HG03060 (cell line): ENCODE data around the gene TET1.
"Not testable (repeated sequence)": the region's sequence is repeated elsewhere in the genome, so short reads cannot be mapped to it uniquely, and the experiment has no call there.

Experiments used
- ATAC-seq: cut with Tn5 transposase; IDR thresholded peaks from one replicate; pipeline ENCODE4 v1.9.1; 2021; ENCODE audit warnings: low read depth, moderate number of reproducible peaks; ENCODE audit not compliant: unreplicated experiment

TET1 gene

DNA sequence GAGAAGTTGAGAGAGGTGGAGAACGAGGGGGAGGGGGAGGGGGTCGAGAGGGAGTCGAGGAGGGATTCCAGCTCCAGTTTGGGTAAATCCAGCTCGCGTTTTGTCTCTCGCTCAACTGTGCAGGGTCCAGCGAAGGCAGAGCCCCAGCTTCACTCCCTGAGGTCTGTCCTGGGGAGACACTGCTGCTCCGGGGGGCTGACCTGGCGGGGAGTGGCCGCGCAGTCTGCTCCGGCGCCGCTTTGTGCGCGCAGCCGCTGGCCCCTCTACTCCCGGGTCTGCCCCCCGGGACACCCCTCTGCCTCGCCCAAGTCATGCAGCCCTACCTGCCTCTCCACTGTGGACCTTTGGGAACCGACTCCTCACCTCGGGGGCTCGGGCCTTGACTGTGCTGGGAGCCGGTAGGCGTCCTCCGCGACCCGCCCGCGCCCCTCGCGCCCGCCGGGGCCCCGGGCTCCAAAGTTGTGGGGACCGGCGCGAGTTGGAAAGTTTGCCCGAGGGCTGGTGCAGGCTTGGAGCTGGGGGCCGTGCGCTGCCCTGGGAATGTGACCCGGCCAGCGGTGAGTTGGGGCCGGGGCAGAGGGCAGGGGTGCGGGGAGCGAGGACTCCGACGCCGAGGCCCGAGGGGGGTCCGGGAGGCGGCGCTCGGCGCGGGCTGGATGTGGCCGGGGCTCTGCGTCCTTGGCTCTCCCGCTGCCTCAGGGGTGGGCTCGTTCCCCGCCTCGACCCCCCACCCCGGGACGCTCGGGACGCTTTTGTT lies at the start of gene TET1:
Gene TET1 (plus strand): TSS at position 152 of the 757 bp plus-strand sequence. CDS start 12,002 bp downstream, outside the sequence.
- no peak for ATAC-seq

DNA sequence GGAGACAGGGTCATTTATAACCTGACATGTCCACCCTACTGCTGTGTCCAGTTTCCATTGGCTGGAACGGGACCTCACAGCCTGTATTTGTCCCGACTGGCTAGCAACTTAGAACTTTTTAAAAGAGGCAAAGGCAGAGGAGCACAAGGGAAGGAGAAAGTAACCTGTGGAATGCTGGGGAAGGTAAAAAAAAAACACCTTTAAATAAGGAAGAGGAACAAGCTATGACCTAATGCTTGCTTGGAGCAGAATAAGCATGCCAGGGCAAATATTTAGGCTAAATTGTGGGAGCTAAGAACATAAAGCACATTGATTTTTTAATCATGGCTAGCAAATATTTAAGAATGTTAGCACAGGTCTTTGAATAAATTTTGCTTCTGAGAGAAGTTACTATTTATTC lies 43.9 kb upstream of the TET1 start:
- not testable (repeated sequence) for ATAC-seq

DNA sequence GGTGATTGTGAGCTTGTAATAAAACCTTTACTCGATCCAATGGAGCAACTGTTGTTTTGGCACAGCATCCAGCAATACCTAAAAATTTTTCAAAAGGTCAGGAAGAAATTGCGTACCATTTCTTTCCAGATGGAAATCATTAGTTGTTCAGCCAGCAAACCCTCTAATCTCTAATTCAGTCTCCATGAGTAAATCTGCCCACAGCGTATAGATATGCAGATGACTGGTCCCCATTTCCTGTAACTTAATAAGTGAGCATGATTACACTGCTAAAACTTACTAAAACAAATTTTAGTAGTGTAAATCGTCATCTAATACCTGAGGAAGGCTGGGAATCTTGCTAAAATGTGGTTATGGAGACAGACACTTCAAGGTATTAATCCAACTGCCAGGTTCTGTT lies 43.4 kb upstream of the TET1 start:
- ATAC-seq, result no peak

DNA sequence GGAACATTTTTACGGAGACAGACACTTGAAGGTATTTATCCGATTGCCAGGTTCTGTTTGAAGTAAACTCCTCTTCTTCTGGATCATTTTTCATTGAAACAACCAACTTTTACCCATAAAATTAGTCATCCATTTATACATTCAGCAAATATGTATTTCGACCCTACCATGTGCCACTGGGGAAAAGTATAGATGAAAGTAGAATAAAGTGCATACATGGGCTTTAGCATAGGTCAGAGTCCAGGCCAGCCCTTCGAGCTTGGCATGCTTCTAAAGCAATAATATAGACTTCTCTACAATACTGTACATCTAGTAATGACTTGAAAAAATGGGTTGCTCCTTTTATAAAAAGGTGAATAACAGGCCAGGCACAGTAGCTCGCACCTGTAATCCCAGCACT lies 42.9 kb upstream of the TET1 start:
- no peak for ATAC-seq

DNA sequence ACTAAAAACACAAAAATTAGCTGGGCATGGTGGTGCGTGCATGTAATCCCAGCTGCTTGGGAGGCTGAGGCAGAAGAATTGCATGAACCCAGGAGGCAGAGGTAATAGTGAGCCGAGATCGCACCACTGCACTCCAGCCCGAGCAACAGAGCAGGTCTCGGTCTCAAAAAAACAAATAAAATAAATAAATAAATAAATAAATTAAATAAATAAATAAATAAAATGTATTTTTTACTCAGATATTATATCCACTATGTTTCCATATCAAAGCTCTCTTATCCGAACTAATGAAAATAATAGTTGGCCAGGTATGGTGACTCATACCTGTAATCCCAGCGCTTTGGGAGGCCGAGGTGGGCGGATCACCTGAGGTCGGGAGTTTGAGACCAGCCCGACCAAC lies 41.5 kb upstream of the TET1 start:
- not testable (repeated sequence) for ATAC-seq

DNA sequence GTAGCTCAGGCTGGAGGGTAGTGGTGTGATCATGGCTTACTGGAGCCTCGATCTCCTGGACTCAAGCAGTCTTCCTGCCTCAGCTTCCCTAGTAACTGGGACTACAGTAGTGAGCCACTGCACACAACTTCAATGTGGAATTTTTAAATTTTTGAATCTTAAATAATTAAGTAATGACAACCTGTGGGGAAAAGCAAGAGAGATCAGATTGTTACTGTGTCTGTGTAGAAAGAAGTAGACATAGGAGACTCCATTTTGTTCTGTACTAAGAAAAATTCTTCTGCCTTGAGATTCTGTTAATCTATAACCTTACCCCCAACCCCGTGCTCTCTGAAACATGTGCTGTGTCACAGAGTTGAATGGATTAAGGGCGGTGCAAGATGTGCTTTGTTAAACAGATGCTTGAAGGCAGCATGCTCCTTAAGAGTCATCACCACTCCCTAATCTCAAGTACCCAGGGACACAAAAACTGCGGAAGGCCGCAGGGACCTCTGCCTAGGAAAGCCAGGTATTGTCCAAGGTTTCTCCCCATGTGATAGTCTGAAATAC lies 34.6 kb upstream of the TET1 start:
- not testable (repeated sequence) for ATAC-seq

DNA sequence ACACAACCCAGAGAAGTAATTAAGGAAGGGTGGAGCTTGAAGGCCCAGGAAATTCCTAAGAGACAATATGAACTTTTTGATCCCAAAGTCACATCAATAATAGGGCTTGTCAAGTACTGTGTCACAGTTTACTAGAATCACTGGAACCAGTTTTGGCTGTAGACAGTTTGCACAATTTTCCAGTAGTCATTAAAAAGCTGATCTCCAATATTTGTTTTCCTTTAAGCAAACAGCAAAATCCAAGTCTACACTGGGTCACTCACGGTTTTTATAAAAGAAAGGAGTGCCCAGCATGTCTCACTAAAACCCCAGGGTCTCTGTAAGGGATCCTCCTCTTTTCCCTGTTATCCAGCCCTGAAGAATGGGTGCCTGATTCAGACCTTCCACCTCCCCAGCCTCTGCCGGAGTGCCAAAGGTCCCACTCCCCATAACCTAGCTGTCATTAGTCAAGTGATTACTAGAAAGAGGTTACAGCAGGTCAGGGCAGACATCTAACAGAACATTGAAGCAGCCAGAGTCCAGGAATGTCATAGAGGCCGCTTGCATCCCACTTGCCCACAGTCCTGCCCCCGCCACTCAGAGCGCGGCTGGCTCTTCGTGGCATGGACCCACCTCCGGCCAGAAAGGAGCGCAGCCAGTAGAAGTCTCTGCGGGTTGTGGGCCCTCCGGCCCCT lies 33.4 kb upstream of the TET1 start:
- peak; percentile 29 for ATAC-seq

DNA sequence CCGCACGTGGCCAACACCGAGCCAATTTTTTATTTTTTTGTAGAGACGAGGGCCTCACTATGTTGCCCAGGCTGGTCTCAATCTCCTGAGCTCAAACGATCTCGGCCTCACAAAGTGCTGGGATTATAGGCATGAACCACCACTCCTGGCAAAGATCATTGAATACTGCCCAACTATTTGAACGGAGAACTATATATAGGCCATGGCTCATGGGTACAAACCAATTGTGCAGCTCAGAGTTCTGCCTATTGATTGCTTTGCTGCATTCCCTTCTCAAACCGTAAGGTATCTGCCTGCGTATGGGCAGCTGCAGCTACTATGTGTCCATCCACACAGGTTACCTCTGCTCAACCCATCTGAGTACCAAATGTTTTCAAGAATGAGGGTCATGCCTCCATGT lies 23.2 kb upstream of the TET1 start:
- no peak for ATAC-seq

DNA sequence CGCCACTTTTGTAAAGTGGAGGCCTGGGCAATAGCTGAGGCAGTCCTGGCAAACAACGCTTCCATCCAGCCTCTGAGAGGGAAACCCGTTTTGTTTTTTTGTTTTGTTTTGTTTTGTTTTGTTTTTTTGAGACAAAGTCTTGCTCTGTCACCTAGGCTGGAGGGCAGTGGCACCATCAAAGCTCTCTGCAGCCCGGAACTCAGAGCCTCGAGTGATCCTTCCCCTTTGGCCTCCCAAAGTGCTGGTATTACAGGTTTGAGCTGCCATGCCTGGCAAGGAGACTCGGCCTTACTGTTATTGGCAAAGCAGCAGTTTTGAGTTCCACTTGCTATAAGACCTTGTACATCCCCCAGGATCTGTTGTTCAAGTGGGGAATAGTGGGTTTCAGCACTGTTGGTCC lies 22.3 kb upstream of the TET1 start:
- no peak for ATAC-seq

DNA sequence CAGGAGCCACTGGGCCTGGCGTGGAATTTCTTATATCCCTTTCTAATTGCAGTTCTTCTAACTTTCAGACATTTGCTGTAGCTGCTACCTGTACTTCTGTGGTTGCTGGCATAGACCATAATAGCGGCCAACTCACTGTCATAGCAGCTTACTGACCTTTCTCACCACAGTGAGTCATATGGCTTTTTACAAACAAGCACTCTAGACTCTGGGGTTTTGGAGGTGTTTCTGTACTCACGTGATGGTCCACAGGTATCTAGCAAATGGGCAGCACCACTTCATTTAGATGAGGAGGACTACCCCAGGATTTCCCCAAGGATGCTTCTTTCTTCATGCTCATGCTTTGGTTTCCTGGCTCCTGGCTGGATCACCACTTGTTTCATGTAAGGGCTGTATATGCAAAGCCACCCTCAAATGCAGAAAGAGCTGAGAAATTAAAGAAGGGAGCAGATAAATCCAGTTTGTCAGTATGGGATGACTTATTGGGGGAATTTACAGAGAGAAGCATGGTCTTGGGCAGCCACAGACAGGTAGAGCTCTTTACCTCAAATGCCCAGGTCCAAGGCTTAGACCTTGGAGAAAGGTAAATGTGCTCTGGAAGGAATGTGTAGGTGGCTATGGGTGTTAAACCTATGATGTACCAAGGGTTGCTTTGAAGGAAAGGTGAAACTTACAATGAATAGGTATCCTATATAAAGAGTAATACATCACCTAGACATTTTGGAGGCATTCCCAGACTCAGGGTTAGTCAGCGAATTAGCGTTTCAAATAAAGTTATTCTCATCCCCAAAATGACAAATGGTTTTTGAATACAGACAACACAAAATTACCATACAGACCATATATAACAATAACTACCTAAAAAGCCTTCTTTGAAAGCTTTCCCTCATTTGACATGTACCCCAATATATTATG lies 16.9 kb upstream of the TET1 start:
- no peak for ATAC-seq

DNA sequence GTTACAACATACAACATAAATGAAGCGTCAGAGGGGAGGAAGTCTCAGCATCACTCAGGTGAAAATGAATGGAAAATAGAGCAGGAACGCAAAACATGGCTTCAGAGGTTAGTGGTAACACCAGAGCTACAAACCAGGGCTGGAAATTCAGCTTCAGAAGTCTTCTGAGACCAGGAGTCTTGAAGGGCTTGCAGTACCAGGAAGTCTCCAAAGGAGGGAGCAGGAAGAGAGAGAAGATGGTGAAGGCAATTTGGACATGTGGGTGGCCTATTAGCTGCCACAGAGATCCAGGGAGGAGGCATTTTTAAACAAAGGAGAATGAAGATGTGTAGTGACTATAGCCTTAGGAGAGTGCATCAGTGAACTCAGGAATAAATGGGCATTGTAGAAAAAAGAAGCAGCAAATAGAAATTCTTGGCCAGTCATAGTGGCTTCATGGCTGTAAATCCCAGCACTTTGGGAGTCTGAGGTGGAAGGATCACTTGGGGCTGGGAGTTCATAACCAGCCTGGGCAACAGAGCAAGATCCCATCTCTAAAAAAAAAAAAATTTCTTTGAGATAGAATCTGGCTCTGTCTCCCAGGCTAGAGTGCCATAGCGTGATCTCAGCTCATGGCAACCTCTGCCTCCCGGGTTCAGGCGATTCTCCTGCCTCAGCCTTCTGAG lies 9.3 kb upstream of the TET1 start:
- ATAC-seq, result no peak

DNA sequence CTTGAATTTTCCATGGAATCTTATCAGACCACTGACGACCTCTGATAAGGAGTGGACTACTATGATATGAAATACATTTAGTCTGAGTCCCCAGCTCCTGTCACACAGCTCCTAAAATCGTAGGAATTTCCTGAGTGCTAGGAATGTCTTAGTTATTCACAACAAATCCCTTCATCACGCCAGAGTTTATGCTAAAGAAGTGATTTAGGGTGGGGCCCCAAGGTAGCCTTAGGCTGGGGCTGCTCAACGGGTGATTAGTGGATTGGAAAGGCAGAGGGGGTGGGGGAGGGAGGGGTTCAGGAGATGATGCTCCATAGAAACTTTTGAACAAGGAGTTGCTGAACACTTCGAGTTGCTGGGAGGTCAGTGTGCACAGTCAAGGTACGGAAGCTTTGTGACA lies 7.0 kb upstream of the TET1 start:
- ATAC-seq, result no peak

DNA sequence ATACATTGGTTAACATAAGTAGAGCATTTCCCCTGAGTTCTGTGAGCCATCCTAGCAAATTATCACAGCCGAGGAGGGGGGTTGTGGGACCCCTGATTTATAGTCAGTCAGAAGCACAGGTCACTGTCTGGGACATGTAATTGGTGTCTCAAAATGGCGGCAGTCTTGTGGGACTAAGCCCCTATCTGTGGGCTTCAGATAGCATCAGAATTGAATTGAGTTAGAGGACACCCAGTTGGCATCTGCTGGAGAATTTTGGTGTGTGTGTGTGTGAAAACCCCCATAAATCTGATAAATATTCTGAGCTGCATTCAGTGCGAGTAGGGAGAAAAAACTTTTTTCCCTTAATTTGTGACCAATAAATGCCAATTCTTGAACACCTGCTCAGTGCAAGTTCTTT lies 6.5 kb upstream of the TET1 start:
- no peak for ATAC-seq

DNA sequence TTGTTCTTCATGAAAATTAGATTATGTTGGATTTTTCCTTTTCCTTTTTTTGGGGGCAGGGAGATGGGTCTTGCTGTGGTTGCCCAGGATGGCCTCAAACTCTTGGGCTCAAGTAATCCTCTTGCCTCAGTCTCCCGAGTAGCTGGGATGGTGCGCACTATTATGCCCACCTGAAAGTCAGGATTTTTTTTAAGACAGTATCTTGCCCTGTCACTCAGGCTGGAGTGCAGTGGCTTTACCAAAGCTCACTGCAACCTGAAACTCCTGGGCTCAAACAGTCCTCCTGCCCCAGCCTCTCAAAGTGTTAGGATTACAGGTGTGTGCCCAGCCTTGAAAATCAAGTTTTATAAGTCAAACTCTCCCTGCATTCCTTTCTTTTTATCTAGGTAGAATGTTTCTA lies 1.7 kb upstream of the TET1 start:
- ATAC-seq, result no peak

DNA sequence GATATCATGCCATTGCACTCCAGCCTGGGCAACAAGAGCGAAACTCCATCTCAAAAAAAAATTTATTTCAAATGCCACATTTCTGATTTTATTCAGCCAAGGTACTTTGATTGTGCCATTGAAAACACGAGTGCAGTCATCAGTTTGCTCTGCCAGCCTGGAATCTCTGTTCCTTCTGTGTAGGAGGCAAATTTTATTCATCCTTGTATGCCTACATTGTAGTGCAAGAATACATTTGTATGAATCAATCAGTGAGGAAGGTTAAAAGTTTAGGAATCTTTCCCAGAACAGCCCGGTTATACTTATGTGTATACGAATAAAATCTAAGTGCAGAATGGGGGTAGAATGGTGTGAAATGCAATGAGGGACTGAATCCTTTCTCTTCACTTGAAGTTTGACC lies 886 bp upstream of the TET1 start:
- ATAC-seq, result no peak

DNA sequence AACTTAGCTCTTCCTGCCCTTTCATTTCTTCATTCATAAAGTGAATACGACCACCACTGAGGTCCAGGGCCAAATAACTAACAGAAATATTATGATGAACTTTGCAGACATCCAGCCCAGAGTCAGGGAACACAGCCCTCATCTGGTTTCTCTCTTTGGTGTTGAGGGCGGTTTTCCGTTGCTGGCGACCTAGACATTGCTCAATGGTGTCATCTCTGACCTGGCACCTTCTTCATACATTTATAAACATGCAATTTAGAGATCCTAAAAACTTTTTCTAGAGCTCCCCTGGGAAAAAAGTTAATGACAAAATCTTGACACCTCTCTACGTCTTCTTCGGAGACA lies 324 bp upstream of the TET1 start:
- no peak for ATAC-seq

DNA sequence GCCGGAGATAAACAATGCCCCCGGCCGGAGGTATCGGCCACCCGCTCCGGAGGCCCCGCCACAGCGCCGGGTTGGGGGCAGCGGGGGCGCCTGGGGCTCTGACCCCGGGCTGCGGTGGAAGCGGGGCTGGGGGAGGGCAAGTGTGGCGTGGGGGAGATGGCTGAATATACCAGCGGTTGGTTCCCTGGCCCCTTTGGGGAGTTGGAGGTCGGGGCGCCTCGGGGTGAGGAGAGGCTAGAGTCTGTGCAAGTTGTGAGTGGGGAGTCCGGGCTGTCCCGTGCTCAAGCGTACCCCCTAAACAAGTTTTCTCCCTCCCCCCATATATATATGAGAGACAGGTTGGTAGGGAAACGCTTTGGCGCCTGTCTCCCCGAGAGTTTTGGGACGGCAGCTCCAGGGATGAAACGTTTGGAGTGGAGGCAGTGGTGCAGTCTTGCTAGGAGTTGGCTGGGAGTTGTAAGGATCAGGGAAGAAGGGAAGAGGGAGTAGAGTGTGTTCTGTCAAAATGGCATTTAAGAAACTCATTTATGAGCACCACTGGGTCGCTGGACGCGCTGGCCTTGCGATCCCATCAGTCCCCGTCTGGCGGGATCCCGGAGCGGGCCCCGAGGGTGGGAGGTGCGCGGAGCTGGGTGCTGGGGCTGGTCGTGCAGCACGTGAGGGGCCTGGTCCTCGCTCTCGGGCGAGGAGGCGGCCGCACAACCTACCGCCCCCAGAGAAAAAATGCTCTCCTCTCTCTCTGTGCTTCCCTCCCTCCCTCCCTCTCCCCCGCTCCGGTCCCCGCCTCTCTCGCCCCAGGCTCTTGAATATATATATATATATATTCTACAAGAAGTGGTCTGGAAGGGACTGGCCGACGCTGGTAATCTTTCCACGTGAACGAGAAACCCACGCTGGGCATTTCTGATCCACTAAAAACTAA lies 1.1 kb downstream of the TET1 start:
- no peak for ATAC-seq

DNA sequence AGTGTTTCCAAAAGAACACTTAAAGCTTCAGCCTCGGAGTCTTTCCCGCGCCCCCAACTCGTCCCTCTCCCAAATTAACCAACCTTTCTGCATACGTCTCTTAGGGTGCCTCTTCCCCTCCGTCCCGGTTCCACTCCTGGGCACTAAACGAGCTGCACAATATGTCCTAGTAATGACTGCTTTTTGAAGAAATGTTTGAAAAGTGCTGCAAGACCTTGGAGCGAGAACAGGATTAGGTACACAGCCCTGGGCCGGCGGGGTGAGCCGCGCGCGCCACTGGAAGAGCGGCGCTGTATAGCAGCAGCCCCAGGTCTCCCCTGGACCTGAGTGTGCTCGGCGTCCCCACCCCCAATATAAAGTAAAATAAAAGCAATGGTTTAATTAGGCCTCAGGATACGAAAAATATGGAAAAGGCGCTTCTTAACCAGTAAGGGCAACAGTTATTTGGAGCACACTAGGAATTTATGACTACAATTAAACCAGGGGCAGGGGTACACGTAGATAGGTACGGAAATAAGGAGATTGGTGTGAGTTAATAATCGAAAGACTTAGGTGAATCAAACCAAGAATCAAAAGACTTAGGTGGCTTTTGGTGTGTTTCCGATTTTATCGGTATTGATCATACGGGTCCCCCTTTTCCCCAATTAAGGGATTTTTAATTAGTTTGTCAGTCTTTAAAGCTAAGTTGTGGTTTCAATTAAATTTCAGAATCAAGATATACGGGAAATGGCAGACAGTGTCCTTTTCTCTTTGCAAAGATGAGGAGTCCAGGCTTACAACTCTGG lies 1.9 kb downstream of the TET1 start:
- ATAC-seq, result no peak
